HEK293 (cell line): ENCODE results near the gene LAMA4.
A peak's percentile ranks its signal among the peaks of the same experiment; 100 is the strongest.

Experiments used
- CTCF ChIA-PET: fragments of 350-600 bp; formaldehyde crosslinking; extraction: SDS; loops from one replicate; lab custom pipeline; 2021; ENCODE audit warnings: antibody characterized with exemption; lab: Yijun Ruan, JAX
- POLR2A ChIA-PET: fragments of 300-600 bp; formaldehyde crosslinking; extraction: SDS; loops from one replicate; lab custom pipeline; 2020; ENCODE audit warnings: antibody characterized with exemption, inconsistent platforms; lab: Yijun Ruan, JAX
- H3K27ac ChIP-seq: fragments of 200-500 bp; sonication (Bioruptor generic); 2 replicates; pipeline ENCODE4 v1.5.1; 2014; ENCODE audit warnings: low read depth, low read length, control low read depth, inconsistent platforms; ENCODE audit errors: extremely low read depth
- H3K36me3 ChIP-seq, 2 experiments: fragments of 200-500 bp in 1 of 2; sonication (Bioruptor generic) in 1 of 2; 1 replicate in 1 of 2; 2 replicates in 1 of 2; pipeline ENCODE4 v1.5.1; 2014 to 2017; ENCODE audit warnings: inconsistent platforms in 2 of 2, low read length in 2 of 2; ENCODE audit not compliant: control insufficient read depth in 2 of 2, insufficient read depth in 1 of 2
- H3K4me1 ChIP-seq: fragments of 200-500 bp; sonication (Bioruptor generic); 2 replicates; pipeline ENCODE4 v1.5.1; 2014; ENCODE audit warnings: mild to moderate bottlenecking, low read length, inconsistent platforms; ENCODE audit not compliant: control insufficient read depth, insufficient read depth
- H3K4me3 ChIP-seq: 2 replicates; pipeline ENCODE4 v1.5.1; 2011; ENCODE audit warnings: low read depth, mild to moderate bottlenecking, control low read depth, low read length, moderate library complexity
- H3K9me3 ChIP-seq: fragments of 200-500 bp; sonication (Bioruptor generic); 2 replicates; pipeline ENCODE4 v1.5.1; 2014; ENCODE audit warnings: low read depth, low read length, inconsistent platforms; ENCODE audit not compliant: control insufficient read depth, insufficient read depth
- AEBP2 ChIP-seq: fragments of 450-650 bp; formaldehyde crosslinking; IDR thresholded peaks from 2 replicates; pipeline ENCODE4 v1.5.1; 2016; ENCODE audit warnings: missing biosample characterization, missing genetic modification characterization, borderline replicate concordance
- HOXC10 ChIP-seq: sonication (generic); formaldehyde crosslinking; IDR thresholded peaks from 2 replicates; pipeline ENCODE4 v1.8.1; 2023; ENCODE audit warnings: mild to moderate bottlenecking, missing genetic modification reagents
- SP2 ChIP-seq: fragments of 450-650 bp; formaldehyde crosslinking; IDR thresholded peaks from 2 replicates; pipeline ENCODE4 v1.5.1; 2016; ENCODE audit warnings: missing biosample characterization, missing genetic modification characterization
- TRIM28 ChIP-seq: IDR thresholded peaks from 2 replicates; pipeline ENCODE4 v1.6.1; 2011; ENCODE audit warnings: low read length, control low read depth, borderline replicate concordance
- TSHZ1 ChIP-seq: fragments of 450-650 bp; formaldehyde crosslinking; IDR thresholded peaks from 2 replicates; pipeline ENCODE4 v1.5.1; 2016; ENCODE audit warnings: missing biosample characterization, missing genetic modification characterization, borderline replicate concordance
- WT1 ChIP-seq: fragments of 450-650 bp; formaldehyde crosslinking; IDR thresholded peaks from 2 replicates; pipeline ENCODE4 v1.5.1; 2016; ENCODE audit warnings: missing biosample characterization, missing genetic modification characterization
- ZBTB44 ChIP-seq: fragments of 450-650 bp; IDR thresholded peaks from 2 replicates; pipeline ENCODE4 v1.5.1; 2018; ENCODE audit warnings: missing biosample characterization, mild to moderate bottlenecking, missing genetic modification characterization
- ZBTB8A ChIP-seq: fragments of 450-650 bp; formaldehyde crosslinking; IDR thresholded peaks from 2 replicates; pipeline ENCODE4 v1.5.1; 2016; ENCODE audit warnings: missing biosample characterization, missing genetic modification characterization
- ZFP69B ChIP-seq: fragments of 450-650 bp; formaldehyde crosslinking; IDR thresholded peaks from 2 replicates; pipeline ENCODE4 v1.5.1; 2016; ENCODE audit warnings: missing biosample characterization, missing genetic modification characterization
- ZNF112 ChIP-seq: fragments of 450-650 bp; formaldehyde crosslinking; IDR thresholded peaks from 2 replicates; pipeline ENCODE4 v1.5.0; 2017; ENCODE audit warnings: missing biosample characterization, missing genetic modification characterization
- ZNF155 ChIP-seq: fragments of 450-650 bp; formaldehyde crosslinking; IDR thresholded peaks from 2 replicates; pipeline ENCODE4 v1.5.1; 2016; ENCODE audit warnings: missing biosample characterization, missing genetic modification characterization
- ZNF2 ChIP-seq: fragments of 450-650 bp; formaldehyde crosslinking; IDR thresholded peaks from 2 replicates; pipeline ENCODE4 v1.5.1; 2016; ENCODE audit warnings: missing biosample characterization, missing genetic modification characterization
- ZNF266 ChIP-seq: fragments of 450-650 bp; formaldehyde crosslinking; IDR thresholded peaks from 2 replicates; pipeline ENCODE4 v1.5.1; 2016; ENCODE audit warnings: missing biosample characterization, missing genetic modification characterization, low read depth
- ZNF292 ChIP-seq: fragments of 450-650 bp; formaldehyde crosslinking; IDR thresholded peaks from 2 replicates; pipeline ENCODE4 v1.5.1; 2016; ENCODE audit warnings: low read depth, missing biosample characterization, missing genetic modification characterization, borderline replicate concordance
- ZNF335 ChIP-seq: fragments of 450-650 bp; formaldehyde crosslinking; conservative IDR thresholded peaks from 2 replicates; pipeline ENCODE4 v1.5.1; 2016; ENCODE audit warnings: missing biosample characterization, missing genetic modification characterization
- ZNF341 ChIP-seq: fragments of 450-650 bp; formaldehyde crosslinking; IDR thresholded peaks from 2 replicates; pipeline ENCODE4; 2016; ENCODE audit warnings: low read depth, missing biosample characterization, missing genetic modification characterization
- ZNF423 ChIP-seq: fragments of 450-650 bp; formaldehyde crosslinking; IDR thresholded peaks from 2 replicates; pipeline ENCODE4 v1.5.1; 2016; ENCODE audit warnings: missing biosample characterization, missing genetic modification characterization
- ZNF626 ChIP-seq: fragments of 450-650 bp; sonication (Bioruptor Pico); formaldehyde crosslinking; IDR thresholded peaks from 2 replicates; pipeline ENCODE4 v1.5.1; 2018; ENCODE audit warnings: missing biosample characterization, missing genetic modification characterization, inconsistent platforms
- ZNF629 ChIP-seq: fragments of 450-650 bp; formaldehyde crosslinking; IDR thresholded peaks from 2 replicates; pipeline ENCODE4 v1.5.1; 2017; ENCODE audit warnings: missing biosample characterization, missing genetic modification characterization
- ZNF664 ChIP-seq: fragments of 450-650 bp; formaldehyde crosslinking; IDR thresholded peaks from 2 replicates; pipeline ENCODE4 v1.5.1; 2016; ENCODE audit warnings: missing biosample characterization, missing genetic modification characterization
- ZNF776 ChIP-seq: fragments of 450-650 bp; formaldehyde crosslinking; IDR thresholded peaks from 2 replicates; pipeline ENCODE4 v1.5.0; 2017; ENCODE audit warnings: missing biosample characterization, missing genetic modification characterization, borderline replicate concordance
- ZNF785 ChIP-seq: fragments of 450-650 bp; formaldehyde crosslinking; IDR thresholded peaks from 2 replicates; pipeline ENCODE4 v1.5.1; 2016; ENCODE audit warnings: missing biosample characterization, missing genetic modification characterization

Gene LAMA4

GRCh38 chr6:112286010-112286409, 31.6 kb upstream of the LAMA4 start (continued):
- TF ChIP-seq WT1 (tag by site-specific recombination): 0 out of 2 replicates have a peak, but pooled peaks have one; percentile 16
- TF ChIP-seq ZNF292 (tag by site-specific recombination): no peak
- no peak for TF ChIP-seq ZNF785 (tag by site-specific recombination)
- no peak for TF ChIP-seq ZFP69B
- TF ChIP-seq ZNF423 (tag by site-specific recombination): no peak
- TF ChIP-seq ZNF341 (tag by site-specific recombination): no peak
- TF ChIP-seq TSHZ1: no peak
- no peak for TF ChIP-seq ZNF155
- no peak for TF ChIP-seq ZNF2 (tag by site-specific recombination)
- TF ChIP-seq TRIM28: peak; percentile 91
- peak; percentile 77 for TF ChIP-seq ZBTB44
- TF ChIP-seq SP2: no peak
- TF ChIP-seq, all 188 proteins: peak for 4

- no peak overlapping the region for H3K27ac ChIP-seq
- H3K4me3 ChIP-seq: no peak overlapping the region
- no peaks in the 10 kb centered on the region for H3K9me3 ChIP-seq
- H3K4me1 ChIP-seq: peaks cover 15% of the 10 kb centered on the region
- TF ChIP-seq ZNF626 (tag by site-specific recombination): no peak
- no peak for TF ChIP-seq ZNF266 (tag by site-specific recombination)
- TF ChIP-seq ZBTB8A (tag by site-specific recombination): no peak
- TF ChIP-seq ZNF335: no peak
- no peak for TF ChIP-seq AEBP2 (tag by site-specific recombination)
- no peak for TF ChIP-seq ZNF629
- TF ChIP-seq ZNF664 (tag by site-specific recombination): no peak
- TF ChIP-seq ZNF112 (tag by site-specific recombination): no peak
- TF ChIP-seq HOXC10 (CRISPR knock-in tag): no peak
- no peak for TF ChIP-seq ZNF776
- H3K36me3 ChIP-seq: no peaks in the 10 kb centered on the region
- ChIA-PET POLR2A (no interaction called here), CTCF (interaction anchor here (1.2 to 4.3 kb wide), 3 partner anchors 11 to 27 kb away, joined by 4 to 19 read pairs (median 6); no protein-coding TSS in a partner anchor)
Observed at GRCh38 chr6:112284603-112285002, 30.2 kb upstream of the LAMA4 start.
